GM23338 (cell line): ENCODE results near the gene UGT1A1. TPM values are rescaled to one million over a fixed set of nuclear protein-coding genes. Genes with fewer than 3 reads are reported as not detected.

ENCODE experiments used
- ATAC-seq: fragments of 200-7000 bp; cut with Tn5 transposase; 3 replicates; pipeline ENCODE4 v1.9.1; 2020
- DNase-seq: peaks from one replicate; pipeline ENCODE4 v3.0.0-alpha.2; 2015; ENCODE audit warnings: low spot score
- H2AFZ ChIP-seq: fragments of 200-600 bp; sonication (generic); 2 replicates; pipeline ENCODE4 v1.8.0; 2016; ENCODE audit warnings: antibody characterized with exemption, mild to moderate bottlenecking, moderate library complexity
- H3F3A ChIP-seq: fragments of 200-600 bp; sonication (generic); replicated peaks from 2 replicates; pipeline ENCODE4 v1.8.0; 2017; ENCODE audit warnings: antibody characterized with exemption, mixed run types, low read depth
- H3K27ac ChIP-seq: fragments of 200-600 bp; sonication (generic); 2 replicates; pipeline ENCODE4 v1.6.1; 2016; ENCODE audit warnings: low read depth
- H3K27me3 ChIP-seq: fragments of 200-600 bp; sonication (generic); 2 replicates; pipeline ENCODE4 v1.8.0; 2016; ENCODE audit warnings: mild to moderate bottlenecking, mixed run types, moderate library complexity; ENCODE audit not compliant: insufficient read depth
- H3K36me3 ChIP-seq: fragments of 200-600 bp; sonication (generic); 2 replicates; pipeline ENCODE4 v1.8.0; 2016; ENCODE audit warnings: mild to moderate bottlenecking; ENCODE audit not compliant: insufficient read depth
- H3K4me1 ChIP-seq: fragments of 200-600 bp; sonication (generic); 2 replicates; pipeline ENCODE4 v1.8.0; 2016; ENCODE audit warnings: mild to moderate bottlenecking, moderate library complexity; ENCODE audit not compliant: insufficient read depth
- H3K4me2 ChIP-seq: fragments of 200-600 bp; sonication (generic); 2 replicates; pipeline ENCODE4 v1.7.1; 2017; ENCODE audit warnings: mixed run types
- H3K4me3 ChIP-seq: fragments of 200-600 bp; sonication (generic); 2 replicates; pipeline ENCODE4 v1.6.1; 2016; ENCODE audit warnings: mixed run types
- H3K79me2 ChIP-seq: fragments of 200-600 bp; sonication (generic); replicated peaks from 2 replicates; pipeline ENCODE4 v1.8.0; 2017; ENCODE audit warnings: mild to moderate bottlenecking; ENCODE audit not compliant: insufficient read depth
- H3K9me2 ChIP-seq: fragments of 200-600 bp; sonication (generic); 2 replicates; pipeline ENCODE4 v1.8.0; 2017; ENCODE audit not compliant: insufficient read depth
- H4K20me1 ChIP-seq: fragments of 200-600 bp; sonication (generic); replicated peaks from 2 replicates; pipeline ENCODE4 v1.8.0; 2017; ENCODE audit warnings: mild to moderate bottlenecking; ENCODE audit not compliant: insufficient read depth
- H3K27ac Mint-ChIP-seq: 2 replicates; pipeline ENCODE4 v1.8.0; 2020; ENCODE audit warnings: inconsistent platforms, mild to moderate bottlenecking, moderate library complexity, mixed read lengths
- H3K27me3 Mint-ChIP-seq: 3 replicates; pipeline ENCODE4 v1.8.0; 2022; ENCODE audit warnings: low read depth, mild to moderate bottlenecking, moderate library complexity, mixed read lengths, inconsistent platforms; ENCODE audit not compliant: insufficient read depth, poor library complexity
- H3K36me3 Mint-ChIP-seq: 3 replicates; pipeline ENCODE4 v1.8.0; 2021; ENCODE audit warnings: low read depth, mild to moderate bottlenecking, inconsistent platforms, moderate library complexity, mixed read lengths
- H3K4me1 Mint-ChIP-seq: 3 replicates; pipeline ENCODE4 v1.8.0; 2020; ENCODE audit warnings: mild to moderate bottlenecking, inconsistent platforms, mixed read lengths
- H3K4me3 Mint-ChIP-seq: 3 replicates; pipeline ENCODE4 v1.8.0; 2021; ENCODE audit warnings: moderate library complexity, mild to moderate bottlenecking, inconsistent platforms, mixed read lengths
- H3K9me3 Mint-ChIP-seq: 3 replicates; pipeline ENCODE4 v1.8.0; 2020; ENCODE audit warnings: moderate library complexity, mild to moderate bottlenecking, inconsistent platforms, mixed read lengths
- CREB1 ChIP-seq: fragments of 250-450 bp; sonication (Bioruptor Pico); IDR thresholded peaks from 2 replicates; pipeline ENCODE4 v1.5.0; 2020; ENCODE audit warnings: low read depth, mild to moderate bottlenecking, moderate library complexity
- EZH2 ChIP-seq: fragments of 200-600 bp; sonication (generic); IDR thresholded peaks from one replicate; pipeline ENCODE4 v1.8.0; 2017; ENCODE audit warnings: antibody characterized with exemption, mild to moderate bottlenecking, low read depth; ENCODE audit not compliant: unreplicated experiment
- EZH2phosphoT487 ChIP-seq: fragments of 200-600 bp; sonication (generic); IDR thresholded peaks from one replicate; pipeline ENCODE4 v1.8.1; 2018; ENCODE audit warnings: antibody characterized with exemption; ENCODE audit not compliant: unreplicated experiment
- JUNB ChIP-seq: IDR thresholded peaks from one replicate; pipeline ENCODE4 v1.6.1; 2016; ENCODE audit warnings: antibody characterized with exemption; ENCODE audit not compliant: unreplicated experiment
- NANOG ChIP-seq: IDR thresholded peaks from 2 replicates; pipeline ENCODE4 v1.6.1; 2016; ENCODE audit warnings: antibody characterized with exemption, borderline replicate concordance
- POLR2AphosphoS5 ChIP-seq: IDR thresholded peaks from 2 replicates; pipeline ENCODE4 v1.6.1; 2016; ENCODE audit warnings: antibody characterized with exemption, low read depth
- REST ChIP-seq: IDR thresholded peaks from one replicate; pipeline ENCODE4 v1.6.1; 2018; ENCODE audit warnings: antibody characterized with exemption; ENCODE audit not compliant: unreplicated experiment
- STAT1 ChIP-seq: IDR thresholded peaks from one replicate; pipeline ENCODE4 v1.6.1; 2016; ENCODE audit warnings: antibody characterized with exemption; ENCODE audit not compliant: unreplicated experiment
- ZNF114 ChIP-seq: fragments of 250-450 bp; sonication (Bioruptor Pico); IDR thresholded peaks from 2 replicates; pipeline ENCODE4 v1.5.0; 2020; ENCODE audit warnings: mild to moderate bottlenecking, moderate library complexity
- ZNF331 ChIP-seq: fragments of 250-450 bp; sonication (Bioruptor Pico); IDR thresholded peaks from 2 replicates; pipeline ENCODE4 v1.5.0; 2020; ENCODE audit warnings: low read depth, mild to moderate bottlenecking, moderate library complexity
- ZNF462 ChIP-seq: fragments of 250-450 bp; sonication (Bioruptor Pico); IDR thresholded peaks from 2 replicates; pipeline ENCODE4 v1.5.0; 2020; ENCODE audit warnings: mild to moderate bottlenecking, moderate library complexity
- long read RNA-seq: library from polyadenylated mRNA; unstranded; transcript quantifications from one replicate; pipeline ENCODE4 v2.0.0, GENCODE V29; 2020; ENCODE audit not compliant: unreplicated experiment
- polyA plus RNA-seq: library from polyadenylated mRNA; unstranded; fragments of >200 nt; fragmentation: Nextera tagmentation; extraction: Ambion mirVana; gene quantifications from 2 replicates; pipeline ENCODE4 v1.2.1, GENCODE V29; 2016
- total RNA-seq: library from RNA; depleted of rRNA; stranded (reverse); fragments of >200 nt; shearing (Covaris generic); gene quantifications from 2 replicates; pipeline ENCODE4 v1.2.3, GENCODE V29; 2014; rRNA removed
- TF ChIP-seq, protein P1 (sequence below): IDR thresholded peaks from 2 replicates; pipeline ENCODE4 v1.6.1; 2016; ENCODE audit warnings: antibody characterized with exemption
- TF ChIP-seq, protein P2 (sequence below), 2 experiments: fragments of 200-600 bp in 1 of 2; sonication (generic) in 1 of 2; conservative IDR thresholded peaks; 2 replicates each; pipeline versions ENCODE4 v1.5.1 to v1.6.1; 2016 to 2017; ENCODE audit warnings: antibody characterized with exemption in 2 of 2, low read depth in 2 of 2, mild to moderate bottlenecking in 2 of 2, moderate library complexity in 1 of 2

Gene UGT1A1
- total RNA-seq (not detected in 2 replicates), polyA plus RNA-seq (not detected in 2 replicates)
- long read RNA-seq, result 0 reads

GRCh38 chr2:233760043-233760442 is at the start of gene UGT1A1:
UGT1A1 (plus strand) TSS chr2:233760270; CDS start chr2:233760288, 18 bp downstream.
- DNase-seq, result no peak
- Histone ChIP-seq H4K20me1 (no peaks in the 10 kb centered on the region), H2AFZ (no peak within 1 kb of the TSS), H3K4me1 (no peaks in the 10 kb centered on the region), H3K79me2 (no peaks in the 10 kb centered on the region), H3K4me2 (no peak within 1 kb of the TSS), H3F3A (no peaks in the 10 kb centered on the region), H3K27ac (no peak within 1 kb of the TSS), H3K9me2 (no peaks in the 10 kb centered on the region; the same call in 1 of the 2 replicates), H3K36me3 (no peaks in the 10 kb centered on the region), H3K4me3 (no peak within 1 kb of the TSS), H3K27me3 (no peaks in the 10 kb centered on the region)
- H3K4me3 Mint-ChIP-seq, result no peak within 1 kb of the TSS
- ATAC-seq, result no peak
- H3K27ac Mint-ChIP-seq, result no peak within 1 kb of the TSS
- TF ChIP-seq STAT1 (no peak), JUNB (no peak), POLR2AphosphoS5 (no peak), EZH2 (no peak), NANOG (no peak), CREB1 (no peak), REST (no peak), ZNF462 (CRISPR knock-in tag) (no peak), ZNF331 (no peak), ZNF114 (no peak), EZH2phosphoT487 (no peak)
- TF ChIP-seq, protein P1, sequence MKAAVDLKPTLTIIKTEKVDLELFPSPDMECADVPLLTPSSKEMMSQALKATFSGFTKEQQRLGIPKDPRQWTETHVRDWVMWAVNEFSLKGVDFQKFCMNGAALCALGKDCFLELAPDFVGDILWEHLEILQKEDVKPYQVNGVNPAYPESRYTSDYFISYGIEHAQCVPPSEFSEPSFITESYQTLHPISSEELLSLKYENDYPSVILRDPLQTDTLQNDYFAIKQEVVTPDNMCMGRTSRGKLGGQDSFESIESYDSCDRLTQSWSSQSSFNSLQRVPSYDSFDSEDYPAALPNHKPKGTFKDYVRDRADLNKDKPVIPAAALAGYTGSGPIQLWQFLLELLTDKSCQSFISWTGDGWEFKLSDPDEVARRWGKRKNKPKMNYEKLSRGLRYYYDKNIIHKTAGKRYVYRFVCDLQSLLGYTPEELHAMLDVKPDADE, result no peak
- TF ChIP-seq, protein P2, sequence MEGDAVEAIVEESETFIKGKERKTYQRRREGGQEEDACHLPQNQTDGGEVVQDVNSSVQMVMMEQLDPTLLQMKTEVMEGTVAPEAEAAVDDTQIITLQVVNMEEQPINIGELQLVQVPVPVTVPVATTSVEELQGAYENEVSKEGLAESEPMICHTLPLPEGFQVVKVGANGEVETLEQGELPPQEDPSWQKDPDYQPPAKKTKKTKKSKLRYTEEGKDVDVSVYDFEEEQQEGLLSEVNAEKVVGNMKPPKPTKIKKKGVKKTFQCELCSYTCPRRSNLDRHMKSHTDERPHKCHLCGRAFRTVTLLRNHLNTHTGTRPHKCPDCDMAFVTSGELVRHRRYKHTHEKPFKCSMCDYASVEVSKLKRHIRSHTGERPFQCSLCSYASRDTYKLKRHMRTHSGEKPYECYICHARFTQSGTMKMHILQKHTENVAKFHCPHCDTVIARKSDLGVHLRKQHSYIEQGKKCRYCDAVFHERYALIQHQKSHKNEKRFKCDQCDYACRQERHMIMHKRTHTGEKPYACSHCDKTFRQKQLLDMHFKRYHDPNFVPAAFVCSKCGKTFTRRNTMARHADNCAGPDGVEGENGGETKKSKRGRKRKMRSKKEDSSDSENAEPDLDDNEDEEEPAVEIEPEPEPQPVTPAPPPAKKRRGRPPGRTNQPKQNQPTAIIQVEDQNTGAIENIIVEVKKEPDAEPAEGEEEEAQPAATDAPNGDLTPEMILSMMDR (conservative IDR thresholded peaks at IDR 0.05; ENCODE audit: low read depth in 2 of 2), result no peak
- H3K27me3 Mint-ChIP-seq, result no peaks in the 10 kb centered on the region
- H3K36me3 Mint-ChIP-seq, result no peaks in the 10 kb centered on the region
- H3K4me1 Mint-ChIP-seq, result no peaks in the 10 kb centered on the region; the same call in 2 of the 3 replicates
- H3K9me3 Mint-ChIP-seq, result peaks cover 4% of the 10 kb centered on the region; the same call in 1 of the 3 replicates
